IMR-90 (cell line): ENCODE data around the gene SLC35F1. TPM values are rescaled to one million over a fixed set of nuclear protein-coding genes. Genes with fewer than 3 reads are reported as not detected.

ENCODE experiments used
- ATAC-seq: fragments of 200-7000 bp; cut with Tn5 transposase; 2 replicates; pipeline ENCODE4 v1.9.1; 2020; ENCODE audit warnings: low read depth, mild to moderate bottlenecking, moderate library complexity
- BruUV-seq: library from RNA; stranded (reverse); fragments of 400-500 nt; replicated peaks from 2 replicates; lab custom pipeline; 2021; lab: Mats Ljungman, UMichigan
- CTCF ChIA-PET: fragments of 300-600 bp; formaldehyde crosslinking; extraction: SDS; loops from one replicate; lab custom pipeline; 2021; ENCODE audit warnings: antibody characterized with exemption; lab: Yijun Ruan, JAX
- POLR2A ChIA-PET: fragments of 300-600 bp; sonication (Branson Sonifier 250); formaldehyde crosslinking; loops from one replicate; lab custom pipeline; 2022; ENCODE audit warnings: antibody characterized with exemption; ENCODE audit not compliant: unreplicated experiment; lab: Charles Lee
- DNase-seq: peaks from one replicate; pipeline ENCODE4 v3.0.0; 2013
- H2AFZ ChIP-seq: replicated peaks from 2 replicates; pipeline ENCODE3; 2013; ENCODE audit warnings: low read length, mild to moderate bottlenecking; ENCODE audit not compliant: poor library complexity
- H2AK5ac ChIP-seq: 2 replicates; pipeline ENCODE4 v1.6.1; 2013; ENCODE audit warnings: low read depth, low read length, inconsistent platforms
- H2AK9ac ChIP-seq: replicated peaks from 2 replicates; pipeline ENCODE3; 2013; ENCODE audit warnings: mild to moderate bottlenecking, low read depth, low read length, moderate library complexity; ENCODE audit not compliant: poor library complexity
- H2BK120ac ChIP-seq: 2 replicates; pipeline ENCODE4 v1.6.1; 2013; ENCODE audit warnings: low read depth, low read length, inconsistent platforms
- H2BK15ac ChIP-seq: 3 replicates; pipeline ENCODE4 v1.6.1; 2013; ENCODE audit warnings: low read depth, low read length, inconsistent platforms
- H2BK20ac ChIP-seq: 2 replicates; pipeline ENCODE4 v1.6.1; 2013; ENCODE audit warnings: low read depth, mild to moderate bottlenecking, inconsistent platforms, low read length, moderate library complexity
- H2BK5ac ChIP-seq: 2 replicates; pipeline ENCODE4 v1.6.1; 2013; ENCODE audit warnings: mild to moderate bottlenecking, low read depth, low read length, inconsistent platforms; ENCODE audit not compliant: poor library complexity, severe bottlenecking
- H3K14ac ChIP-seq: replicated peaks from 2 replicates; pipeline ENCODE4 v1.6.1; 2013; ENCODE audit warnings: low read depth, low read length, inconsistent platforms
- H3K18ac ChIP-seq: 2 replicates; pipeline ENCODE4 v1.6.1; 2013; ENCODE audit warnings: low read depth, low read length, control low read depth
- H3K23ac ChIP-seq: 2 replicates; pipeline ENCODE4 v1.6.1; 2013; ENCODE audit warnings: low read depth, low read length, inconsistent platforms
- H3K27ac ChIP-seq: 2 replicates; pipeline ENCODE4 v1.5.1; 2013; ENCODE audit warnings: mild to moderate bottlenecking, control low read depth, low read length; ENCODE audit not compliant: insufficient read depth
- H3K27me3 ChIP-seq: 2 replicates; pipeline ENCODE4 v1.6.1; 2013; ENCODE audit warnings: low read length; ENCODE audit not compliant: control insufficient read depth, insufficient read depth
- H3K36me3 ChIP-seq: 2 replicates; pipeline ENCODE4 v1.6.1; 2013; ENCODE audit warnings: low read length, mixed read lengths; ENCODE audit not compliant: control insufficient read depth, insufficient read depth
- H3K4ac ChIP-seq: 2 replicates; pipeline ENCODE4 v1.6.1; 2013; ENCODE audit warnings: low read depth, low read length, inconsistent platforms
- H3K4me1 ChIP-seq: 2 replicates; pipeline ENCODE4 v1.6.1; 2013; ENCODE audit warnings: low read length, mixed read lengths; ENCODE audit not compliant: control insufficient read depth, insufficient read depth
- H3K4me2 ChIP-seq: 2 replicates; pipeline ENCODE4 v1.6.1; 2013; ENCODE audit warnings: low read depth, mild to moderate bottlenecking, control low read depth, low read length, moderate library complexity
- H3K4me3 ChIP-seq: 2 replicates; pipeline ENCODE4 v1.5.1; 2013; ENCODE audit warnings: low read depth, mild to moderate bottlenecking, control low read depth, low read length, moderate library complexity; ENCODE audit not compliant: insufficient read depth
- H3K56ac ChIP-seq: 2 replicates; pipeline ENCODE4 v1.6.1; 2013; ENCODE audit warnings: low read length, inconsistent platforms; ENCODE audit not compliant: insufficient read depth; ENCODE audit errors: extremely low read depth
- H3K79me1 ChIP-seq, 2 experiments: 2 replicates each; pipeline ENCODE4 v1.6.1; 2013; ENCODE audit warnings: low read length in 2 of 2, inconsistent platforms in 1 of 2, low read depth in 1 of 2
- H3K9ac ChIP-seq: 2 replicates; pipeline ENCODE4 v1.6.1; 2013; ENCODE audit warnings: low read depth, low read length, control low read depth
- H3K9me1 ChIP-seq: 2 replicates; pipeline ENCODE4 v1.6.1; 2013; ENCODE audit warnings: low read length, inconsistent platforms; ENCODE audit not compliant: insufficient read depth
- H3K9me3 ChIP-seq: 2 replicates; pipeline ENCODE4 v1.6.1; 2013; ENCODE audit warnings: low read length; ENCODE audit not compliant: control insufficient read depth, insufficient read depth
- H4K20me1 ChIP-seq: 2 replicates; pipeline ENCODE4 v1.6.1; 2013; ENCODE audit warnings: low read length, inconsistent platforms; ENCODE audit not compliant: insufficient read depth
- H4K5ac ChIP-seq: 2 replicates; pipeline ENCODE4 v1.6.1; 2013; ENCODE audit warnings: mild to moderate bottlenecking, low read depth, low read length, control low read depth
- H4K8ac ChIP-seq, 2 experiments: 2 replicates each; pipeline ENCODE4 v1.6.1; 2013; ENCODE audit warnings: low read depth in 2 of 2, low read length in 2 of 2, control low read depth in 1 of 2, inconsistent platforms in 1 of 2
- H4K91ac ChIP-seq: 2 replicates; pipeline ENCODE4 v1.6.1; 2013; ENCODE audit warnings: low read depth, low read length, inconsistent platforms; ENCODE audit not compliant: insufficient read depth
- BHLHE40 ChIP-seq: fragments of 150-350 bp; IDR thresholded peaks from 2 replicates; pipeline ENCODE4 v1.6.1; 2016; ENCODE audit warnings: mild to moderate bottlenecking, low read depth, low read length
- CEBPB ChIP-seq: IDR thresholded peaks from 2 replicates; pipeline ENCODE4 v1.6.1; 2012; ENCODE audit warnings: low read depth, low read length, improper control_type of control experiment
- CHD1 ChIP-seq: IDR thresholded peaks from 2 replicates; pipeline ENCODE4 v1.6.1; 2012; ENCODE audit warnings: low read depth, low read length, improper control_type of control experiment
- FOS ChIP-seq: fragments of 150-350 bp; IDR thresholded peaks from 2 replicates; pipeline ENCODE4 v1.6.1; 2016; ENCODE audit warnings: low read depth, low read length
- MAFK ChIP-seq: IDR thresholded peaks from 2 replicates; pipeline ENCODE4 v1.6.1; 2012; ENCODE audit warnings: low read depth, low read length, improper control_type of control experiment
- MAZ ChIP-seq: IDR thresholded peaks from 2 replicates; pipeline ENCODE4 v1.6.1; 2012; ENCODE audit warnings: low read depth, mild to moderate bottlenecking, low read length, improper control_type of control experiment, moderate library complexity, borderline replicate concordance
- MXI1 ChIP-seq: IDR thresholded peaks from 2 replicates; pipeline ENCODE4 v1.6.1; 2012; ENCODE audit warnings: low read depth, mild to moderate bottlenecking, low read length, moderate library complexity, borderline replicate concordance
- NFE2L2 ChIP-seq: fragments of 150-350 bp; IDR thresholded peaks from 2 replicates; pipeline ENCODE4 v1.6.1; 2016; ENCODE audit warnings: low read depth, mild to moderate bottlenecking, low read length
- POLR2A ChIP-seq: IDR thresholded peaks from 2 replicates; pipeline ENCODE4 v1.6.1; 2012; ENCODE audit warnings: mild to moderate bottlenecking, low read depth, low read length
- RAD21 ChIP-seq: IDR thresholded peaks from 2 replicates; pipeline ENCODE4 v1.6.1; 2012; ENCODE audit warnings: low read length, improper control_type of control experiment
- RCOR1 ChIP-seq: IDR thresholded peaks from 2 replicates; pipeline ENCODE4 v1.6.1; 2012; ENCODE audit warnings: mild to moderate bottlenecking, low read length, improper control_type of control experiment; ENCODE audit not compliant: insufficient replicate concordance
- RFX5 ChIP-seq: IDR thresholded peaks from 2 replicates; pipeline ENCODE4 v1.8.0; 2012; ENCODE audit warnings: low read depth, mild to moderate bottlenecking, low read length, moderate library complexity
- SMC3 ChIP-seq: fragments of 150-350 bp; IDR thresholded peaks from 2 replicates; pipeline ENCODE4 v1.6.1; 2016; ENCODE audit warnings: low read depth, mild to moderate bottlenecking, antibody characterized with exemption, low read length, moderate library complexity
- WGBS, 2 experiments: methylation state at CpG; one replicate each; pipeline versions ENCODE4 v1.1.5 to v1.1.7; 2013; ENCODE audit warnings: missing lambda C conversion rate in 2 of 2; ENCODE audit not compliant: insufficient read length in 1 of 2; ENCODE audit errors: extremely low coverage in 2 of 2; 5-methylcytosine and 5-hydroxymethylcytosine counted together
- dilution Hi-C: fragments of 300-500 bp; cut with HindIII; formaldehyde crosslinking; loops from one replicate; pipeline ENCODE4 v1.14.3; 2018; ENCODE audit warnings: low sequenced_read_pairs; ENCODE audit not compliant: unreplicated experiment
- in situ Hi-C: fragments of 300-500 bp; cut with MboI; formaldehyde crosslinking; loops from 3 replicates; pipeline ENCODE4 v1.14.3; 2019; ENCODE audit warnings: low sequenced_read_pairs, inconsistent platforms, mixed read lengths
- intact Hi-C: fragments of 100-400 bp; cut with micrococcal nuclease; formaldehyde crosslinking; loops from 2 replicates; pipeline ENCODE4 v1.10.0; 2022
- polyA plus RNA-seq, 3 experiments: library from polyadenylated mRNA; depleted of rRNA; stranded (reverse); fragments of >200 nt; gene quantifications; 2 replicates each; pipeline ENCODE4 v1.2.3, GENCODE V29; 2012; ENCODE audit warnings: low replicate concordance in 1 of 3
- total RNA-seq: library from RNA; depleted of rRNA; stranded (reverse); fragments of >200 nt; gene quantifications from 2 replicates; pipeline ENCODE4 v1.2.3, GENCODE V29; 2012
- TF ChIP-seq, protein P1 (sequence below): fragments of 150-350 bp; IDR thresholded peaks from 2 replicates; pipeline ENCODE4 v1.6.1; 2017; ENCODE audit warnings: mild to moderate bottlenecking, antibody characterized with exemption, low read length, low read depth
- TF ChIP-seq, protein P2 (sequence below): fragments of 150-350 bp; IDR thresholded peaks from 2 replicates; pipeline ENCODE4 v1.6.1; 2016; ENCODE audit warnings: low read depth, mild to moderate bottlenecking, low read length, moderate library complexity, borderline replicate concordance
- TF ChIP-seq, protein P3 (sequence below): conservative IDR thresholded peaks from 2 replicates; pipeline ENCODE4 v1.5.1; 2012; ENCODE audit warnings: mild to moderate bottlenecking, low read depth, low read length, improper control_type of control experiment

Gene SLC35F1
- total and polyA plus RNA-seq, 2 of the 4 experiments (the other 2 are of a cell fraction) = not detected

- POLR2A ChIA-PET = no interaction called here
These were observed 116.7 kb downstream of the SLC35F1 start for GRCh38 chr6:118023771-118024170.

More at GRCh38 chr6:118023771-118024170, 116.7 kb downstream of the SLC35F1 start:
- H2AK5ac ChIP-seq = no peak overlapping the region
- no peak overlapping the region for H2BK120ac ChIP-seq
- CTCF ChIA-PET = no interaction called here
- H2AFZ ChIP-seq = no peak overlapping the region
- H3K79me1 ChIP-seq = no peaks in the 10 kb centered on the region
- H3K9me1 ChIP-seq = no peaks in the 10 kb centered on the region
- ATAC-seq = no peak
- no peak overlapping the region for H3K4me2 ChIP-seq
- in situ Hi-C loops = no loop called here
- no peak overlapping the region for H4K5ac ChIP-seq
- no peak overlapping the region for H4K8ac ChIP-seq
- H2BK15ac ChIP-seq = no peak overlapping the region
- no peaks in the 10 kb centered on the region for H3K9me3 ChIP-seq
- no peak overlapping the region for H4K91ac ChIP-seq
- H3K9ac ChIP-seq = no peak overlapping the region
- H3K23ac ChIP-seq = no peak overlapping the region
- dilution Hi-C loops = no loop called here
- no TSS peak for BruUV-seq
- no peaks in the 10 kb centered on the region for H4K20me1 ChIP-seq
- no peak overlapping the region for H2AK9ac ChIP-seq
- H3K27me3 ChIP-seq = no peaks in the 10 kb centered on the region
- no peaks in the 10 kb centered on the region for H3K4me1 ChIP-seq
- WGBS, 2 experiments = no CpG with 5 or more reads among the region's 3 CpGs
- no peaks in the 10 kb centered on the region for H3K36me3 ChIP-seq
- intact Hi-C loops = no loop called here
- H3K14ac ChIP-seq = no peak overlapping the region
- no peak overlapping the region for H3K56ac ChIP-seq
- DNase-seq = no peak
- H2BK20ac ChIP-seq = no peak overlapping the region
- no peak overlapping the region for H3K18ac ChIP-seq
- TF ChIP-seq, protein P1, sequence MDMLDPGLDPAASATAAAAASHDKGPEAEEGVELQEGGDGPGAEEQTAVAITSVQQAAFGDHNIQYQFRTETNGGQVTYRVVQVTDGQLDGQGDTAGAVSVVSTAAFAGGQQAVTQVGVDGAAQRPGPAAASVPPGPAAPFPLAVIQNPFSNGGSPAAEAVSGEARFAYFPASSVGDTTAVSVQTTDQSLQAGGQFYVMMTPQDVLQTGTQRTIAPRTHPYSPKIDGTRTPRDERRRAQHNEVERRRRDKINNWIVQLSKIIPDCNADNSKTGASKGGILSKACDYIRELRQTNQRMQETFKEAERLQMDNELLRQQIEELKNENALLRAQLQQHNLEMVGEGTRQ = no peak
- TF ChIP-seq RCOR1 (no peak), NFE2L2 (no peak), RFX5 (no peak), MXI1 (no peak), POLR2A (no peak), CHD1 (no peak), MAFK (no peak), RAD21 (no peak), BHLHE40 (no peak), MAZ (no peak), CEBPB (no peak), FOS (no peak), SMC3 (no peak)
- TF ChIP-seq, protein P2, sequence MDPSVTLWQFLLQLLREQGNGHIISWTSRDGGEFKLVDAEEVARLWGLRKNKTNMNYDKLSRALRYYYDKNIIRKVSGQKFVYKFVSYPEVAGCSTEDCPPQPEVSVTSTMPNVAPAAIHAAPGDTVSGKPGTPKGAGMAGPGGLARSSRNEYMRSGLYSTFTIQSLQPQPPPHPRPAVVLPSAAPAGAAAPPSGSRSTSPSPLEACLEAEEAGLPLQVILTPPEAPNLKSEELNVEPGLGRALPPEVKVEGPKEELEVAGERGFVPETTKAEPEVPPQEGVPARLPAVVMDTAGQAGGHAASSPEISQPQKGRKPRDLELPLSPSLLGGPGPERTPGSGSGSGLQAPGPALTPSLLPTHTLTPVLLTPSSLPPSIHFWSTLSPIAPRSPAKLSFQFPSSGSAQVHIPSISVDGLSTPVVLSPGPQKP = no peak
- TF ChIP-seq, protein P3, sequence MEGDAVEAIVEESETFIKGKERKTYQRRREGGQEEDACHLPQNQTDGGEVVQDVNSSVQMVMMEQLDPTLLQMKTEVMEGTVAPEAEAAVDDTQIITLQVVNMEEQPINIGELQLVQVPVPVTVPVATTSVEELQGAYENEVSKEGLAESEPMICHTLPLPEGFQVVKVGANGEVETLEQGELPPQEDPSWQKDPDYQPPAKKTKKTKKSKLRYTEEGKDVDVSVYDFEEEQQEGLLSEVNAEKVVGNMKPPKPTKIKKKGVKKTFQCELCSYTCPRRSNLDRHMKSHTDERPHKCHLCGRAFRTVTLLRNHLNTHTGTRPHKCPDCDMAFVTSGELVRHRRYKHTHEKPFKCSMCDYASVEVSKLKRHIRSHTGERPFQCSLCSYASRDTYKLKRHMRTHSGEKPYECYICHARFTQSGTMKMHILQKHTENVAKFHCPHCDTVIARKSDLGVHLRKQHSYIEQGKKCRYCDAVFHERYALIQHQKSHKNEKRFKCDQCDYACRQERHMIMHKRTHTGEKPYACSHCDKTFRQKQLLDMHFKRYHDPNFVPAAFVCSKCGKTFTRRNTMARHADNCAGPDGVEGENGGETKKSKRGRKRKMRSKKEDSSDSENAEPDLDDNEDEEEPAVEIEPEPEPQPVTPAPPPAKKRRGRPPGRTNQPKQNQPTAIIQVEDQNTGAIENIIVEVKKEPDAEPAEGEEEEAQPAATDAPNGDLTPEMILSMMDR = no peak
- no peak overlapping the region for H3K4me3 ChIP-seq
- H2BK5ac ChIP-seq = no peak overlapping the region
- H3K27ac ChIP-seq = no peak overlapping the region
- H3K4ac ChIP-seq = no peak overlapping the region
